RPMI7951 (cell line): ENCODE measurements around the gene UBE2I. TPM values are rescaled to one million over a fixed set of nuclear protein-coding genes. Genes with fewer than 3 reads are reported as not detected.
"Not testable (repeated sequence)": the region's sequence is repeated elsewhere in the genome, so short reads cannot be mapped to it uniquely, and the experiment has no call there.

Experiments used
- DNase-seq: peaks from one replicate; pipeline ENCODE4 v3.0.0-alpha.2; 2012; ENCODE audit warnings: low read depth
- total RNA-seq: library from RNA; depleted of rRNA; stranded (reverse); fragments of >200 nt; shearing (Covaris generic); gene quantifications from 2 replicates; pipeline ENCODE4 v1.2.3, GENCODE V29; 2014

The UBE2I gene
- total RNA-seq, 1 experiment from 2014 or later, result 53.6 TPM

GRCh38 chr16:1277617-1278282 is 31.7 kb upstream of the UBE2I start:
- DNase-seq, result no peak

- no peak for DNase-seq
Measured at GRCh38 chr16:1278477-1278876, 31.0 kb upstream of the UBE2I start.

GRCh38 chr16:1279081-1279944 is 30.1 kb upstream of the UBE2I start:
- DNase-seq, result no peak

GRCh38 chr16:1279945-1280589 is 29.4 kb upstream of the UBE2I start:
- DNase-seq, result no peak

- no peak for DNase-seq
Measured at GRCh38 chr16:1280783-1281182, 28.7 kb upstream of the UBE2I start.

GRCh38 chr16:1281517-1281916 is 27.9 kb upstream of the UBE2I start:
- DNase-seq, result no peak

GRCh38 chr16:1282324-1282973 is 27.0 kb upstream of the UBE2I start:
- no peak for DNase-seq

- DNase-seq, result no peak
Measured at GRCh38 chr16:1283296-1283695, 26.1 kb upstream of the UBE2I start.

GRCh38 chr16:1283996-1284616 is 25.3 kb upstream of the UBE2I start:
- no peak for DNase-seq

GRCh38 chr16:1285669-1286512 is 23.5 kb upstream of the UBE2I start:
- DNase-seq, result no peak

- no peak for DNase-seq
Measured at GRCh38 chr16:1286513-1287094, 22.8 kb upstream of the UBE2I start.

- no peak for DNase-seq
Measured at GRCh38 chr16:1287982-1288670, 21.3 kb upstream of the UBE2I start.

- DNase-seq, result no peak
Measured at GRCh38 chr16:1288813-1289476, 20.5 kb upstream of the UBE2I start.

- no peak for DNase-seq
Measured at GRCh38 chr16:1289477-1289866, 20.0 kb upstream of the UBE2I start.

GRCh38 chr16:1290063-1290501 is 19.4 kb upstream of the UBE2I start:
- DNase-seq, result no peak

- DNase-seq, result no peak
Measured at GRCh38 chr16:1290860-1291575, 18.4 kb upstream of the UBE2I start.

GRCh38 chr16:1291576-1291974 is 17.9 kb upstream of the UBE2I start:
- no peak for DNase-seq

- not testable (repeated sequence) for DNase-seq
Measured at GRCh38 chr16:1292208-1292607, 17.2 kb upstream of the UBE2I start.
